Left ventricle myocardium inferior (tissue), 1 donor: ENCODE measurements around the gene ZNF786. TPM values are rescaled to one million over a fixed set of nuclear protein-coding genes. Genes with fewer than 3 reads are reported as not detected.

Experiments
- DNase-seq: peaks from one replicate; pipeline ENCODE4 v3.0.0-alpha.2; 2020
- H3K27ac ChIP-seq: fragments of 200-600 bp; replicated peaks from 2 replicates; pipeline ENCODE4 v1.8.0; 2021
- H3K27me3 ChIP-seq: fragments of 200-600 bp; 2 replicates; pipeline ENCODE4 v1.8.0; 2021; ENCODE audit warnings: low read depth
- H3K36me3 ChIP-seq: fragments of 200-600 bp; 2 replicates; pipeline ENCODE4 v1.8.0; 2021
- H3K4me1 ChIP-seq: fragments of 200-600 bp; 2 replicates; pipeline ENCODE4 v1.8.0; 2021
- H3K4me3 ChIP-seq: fragments of 200-600 bp; 2 replicates; pipeline ENCODE4 v1.8.0; 2021; ENCODE audit warnings: mild to moderate bottlenecking, moderate library complexity
- H3K9me3 ChIP-seq: fragments of 200-600 bp; replicated peaks from 2 replicates; pipeline ENCODE4 v1.8.0; 2021
- intact Hi-C: fragments of 100-400 bp; cut with micrococcal nuclease; formaldehyde crosslinking; loops from one replicate; pipeline ENCODE4 v1.11.0; 2022
- total RNA-seq: library from RNA; stranded (reverse); fragmentation: NEBNext Ultra II Directional; extraction: Animal tissue kit (Norgen Biotek cat#: 25700); gene quantifications from one replicate; pipeline ENCODE4 v1.2.1, GENCODE V29; 2021
- TF ChIP-seq, protein P1 (sequence below): fragments of 200-600 bp; IDR thresholded peaks from 2 replicates; pipeline ENCODE4 v1.8.0; 2021; ENCODE audit warnings: antibody characterized with exemption, mild to moderate bottlenecking, borderline replicate concordance
- donor health status: DM: no; HTN: yes; CAD: no; lungs with severe emphysema.

ZNF786 gene
- total RNA-seq, 1 donor from 2014 or later, result 2.4 TPM

DNA sequence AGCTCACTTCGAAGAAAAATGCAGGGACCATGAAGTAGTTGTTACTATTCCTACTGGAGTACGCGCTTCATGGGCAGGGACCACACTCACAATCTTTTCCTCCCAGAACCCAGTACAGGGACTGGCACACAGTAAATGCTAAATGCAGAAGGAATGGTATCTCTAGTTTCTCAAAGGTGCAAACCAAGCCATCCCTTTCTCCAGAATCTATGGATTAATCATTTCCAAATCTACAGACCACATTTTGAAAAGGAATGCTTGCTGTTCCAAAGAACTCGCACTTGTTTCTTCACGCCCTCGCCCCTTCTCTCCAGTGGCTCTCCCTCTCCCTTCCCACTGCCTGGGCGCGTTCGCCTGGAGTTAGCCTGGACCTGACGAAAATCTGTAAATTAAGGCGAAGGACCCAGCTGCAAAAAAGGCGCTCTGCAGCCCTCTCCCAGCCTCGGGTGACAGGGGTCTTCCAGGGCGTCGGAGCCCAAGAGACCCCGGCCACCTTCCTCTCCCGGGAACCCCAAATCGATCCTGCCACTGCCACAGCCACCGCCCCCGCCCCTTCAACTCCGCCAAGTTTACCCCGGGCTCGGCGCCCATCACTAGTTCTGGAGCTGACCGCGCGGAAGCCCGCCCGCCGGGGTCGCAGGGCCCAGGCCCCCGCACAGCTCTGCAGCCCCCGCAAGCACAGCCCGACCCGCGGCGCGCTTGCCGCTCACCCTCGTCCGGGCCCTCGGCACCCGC, 62.7 kb downstream of the ZNF786 start:
- intact Hi-C loops, result no loop called here
- H3K27me3 ChIP-seq, result no peaks in the 10 kb centered on the region
- no peak for DNase-seq

DNA sequence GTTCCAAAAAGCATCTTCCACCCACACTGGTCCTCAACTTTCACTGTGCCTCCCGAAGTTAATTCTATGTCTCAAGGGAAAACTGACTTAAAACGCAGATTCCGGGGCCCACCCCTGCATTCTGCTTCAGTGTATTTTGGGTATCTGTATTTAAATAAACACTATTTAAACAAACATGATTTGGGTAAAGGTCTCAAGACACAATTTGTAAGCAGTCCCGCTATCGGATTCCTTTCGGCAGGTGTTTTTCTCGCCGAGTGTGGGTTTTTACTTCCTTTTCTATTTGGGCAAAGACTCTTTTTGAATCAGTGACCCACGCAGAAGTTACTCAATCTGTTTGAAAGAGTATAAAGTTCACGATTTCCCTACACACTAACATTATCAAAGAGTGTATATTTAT, 63.5 kb downstream of the ZNF786 start:
- intact Hi-C loops, result no loop called here
- TF ChIP-seq, protein P1, sequence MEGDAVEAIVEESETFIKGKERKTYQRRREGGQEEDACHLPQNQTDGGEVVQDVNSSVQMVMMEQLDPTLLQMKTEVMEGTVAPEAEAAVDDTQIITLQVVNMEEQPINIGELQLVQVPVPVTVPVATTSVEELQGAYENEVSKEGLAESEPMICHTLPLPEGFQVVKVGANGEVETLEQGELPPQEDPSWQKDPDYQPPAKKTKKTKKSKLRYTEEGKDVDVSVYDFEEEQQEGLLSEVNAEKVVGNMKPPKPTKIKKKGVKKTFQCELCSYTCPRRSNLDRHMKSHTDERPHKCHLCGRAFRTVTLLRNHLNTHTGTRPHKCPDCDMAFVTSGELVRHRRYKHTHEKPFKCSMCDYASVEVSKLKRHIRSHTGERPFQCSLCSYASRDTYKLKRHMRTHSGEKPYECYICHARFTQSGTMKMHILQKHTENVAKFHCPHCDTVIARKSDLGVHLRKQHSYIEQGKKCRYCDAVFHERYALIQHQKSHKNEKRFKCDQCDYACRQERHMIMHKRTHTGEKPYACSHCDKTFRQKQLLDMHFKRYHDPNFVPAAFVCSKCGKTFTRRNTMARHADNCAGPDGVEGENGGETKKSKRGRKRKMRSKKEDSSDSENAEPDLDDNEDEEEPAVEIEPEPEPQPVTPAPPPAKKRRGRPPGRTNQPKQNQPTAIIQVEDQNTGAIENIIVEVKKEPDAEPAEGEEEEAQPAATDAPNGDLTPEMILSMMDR, result no peak
- no peaks in the 10 kb centered on the region for H3K36me3 ChIP-seq
- peak overlapping the region; percentile 94 for H3K27ac ChIP-seq
- H3K27me3 ChIP-seq, result no peaks in the 10 kb centered on the region
- H3K4me1 ChIP-seq, result peaks cover 35% of the 10 kb centered on the region
- no peaks in the 10 kb centered on the region for H3K9me3 ChIP-seq
- DNase-seq, result no peak
- H3K4me3 ChIP-seq, result peak overlapping the region; percentile 90

More for the DNA sequence above, 62.7 kb downstream of the ZNF786 start:
- TF ChIP-seq, protein P1, result no peak
- Histone ChIP-seq H3K4me3 (peak overlapping the region; percentile 90), H3K9me3 (no peaks in the 10 kb centered on the region), H3K36me3 (no peaks in the 10 kb centered on the region), H3K27ac (peak overlapping the region; percentile 94), H3K4me1 (peaks cover 35% of the 10 kb centered on the region)

DNA sequence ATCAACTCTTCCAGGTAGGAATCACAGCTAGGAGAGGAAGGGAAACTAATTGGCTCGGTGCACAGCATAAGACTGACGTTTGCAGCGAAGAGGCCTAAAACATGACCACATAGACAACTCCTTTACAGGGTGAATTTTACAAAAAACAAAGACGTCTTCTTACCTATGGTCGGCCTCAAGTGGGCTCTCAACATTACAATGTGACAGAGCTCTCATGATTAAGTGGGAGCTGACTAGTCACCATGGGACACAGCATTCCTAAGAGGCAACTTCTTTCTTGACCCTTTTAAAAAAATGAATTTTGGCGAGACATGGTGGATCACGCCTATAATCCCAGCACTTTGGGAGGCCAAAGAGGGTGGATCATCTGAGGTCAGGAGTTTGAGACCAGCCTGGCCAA, 66.9 kb downstream of the ZNF786 start:
- no peak overlapping the region for H3K4me3 ChIP-seq
- H3K27me3 ChIP-seq, result no peaks in the 10 kb centered on the region
- no peak overlapping the region for H3K27ac ChIP-seq
- H3K4me1 ChIP-seq, result peaks cover 28% of the 10 kb centered on the region
- TF ChIP-seq, protein P1, result no peak
- H3K36me3 ChIP-seq, result peaks cover 23% of the 10 kb centered on the region
- intact Hi-C loops, result no loop called here
- H3K9me3 ChIP-seq, result no peaks in the 10 kb centered on the region
- DNase-seq, result no peak

DNA sequence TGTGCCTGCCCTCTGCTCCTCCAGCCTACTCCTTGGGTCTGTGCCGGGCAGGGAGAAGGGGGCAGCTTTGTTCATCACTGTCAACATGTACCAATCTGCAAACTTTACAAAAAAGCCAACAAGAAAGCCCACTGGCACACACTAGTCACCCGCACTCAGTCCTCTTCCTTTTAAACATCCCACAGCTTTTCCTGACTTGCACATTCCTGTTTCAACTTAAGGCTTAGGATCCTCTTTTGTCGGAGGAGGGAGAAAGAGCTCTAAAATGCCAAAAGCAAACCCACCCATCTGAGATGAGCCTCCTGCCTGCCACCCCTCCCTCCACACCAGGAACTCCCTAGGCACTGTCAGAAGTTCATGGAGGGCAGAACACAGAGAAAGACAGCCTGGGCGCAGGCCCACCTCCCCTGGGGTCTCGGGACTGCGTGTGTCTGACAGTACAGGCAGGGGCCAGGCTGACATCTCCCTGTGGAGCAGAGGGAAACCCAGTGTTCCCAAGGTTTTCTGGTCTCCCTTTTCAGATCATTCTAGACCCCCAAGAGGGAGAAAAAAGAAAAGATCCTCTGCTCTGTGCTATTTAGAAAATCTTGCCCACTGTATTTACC, 67.7 kb downstream of the ZNF786 start:
- H3K9me3 ChIP-seq, result no peaks in the 10 kb centered on the region
- TF ChIP-seq, protein P1, result no peak
- H3K36me3 ChIP-seq, result peaks cover 30% of the 10 kb centered on the region
- intact Hi-C loops, result no loop called here
- no peak overlapping the region for H3K27ac ChIP-seq
- DNase-seq, result no peak
- peaks cover 24% of the 10 kb centered on the region for H3K4me1 ChIP-seq
- no peak overlapping the region for H3K4me3 ChIP-seq
- no peaks in the 10 kb centered on the region for H3K27me3 ChIP-seq

DNA sequence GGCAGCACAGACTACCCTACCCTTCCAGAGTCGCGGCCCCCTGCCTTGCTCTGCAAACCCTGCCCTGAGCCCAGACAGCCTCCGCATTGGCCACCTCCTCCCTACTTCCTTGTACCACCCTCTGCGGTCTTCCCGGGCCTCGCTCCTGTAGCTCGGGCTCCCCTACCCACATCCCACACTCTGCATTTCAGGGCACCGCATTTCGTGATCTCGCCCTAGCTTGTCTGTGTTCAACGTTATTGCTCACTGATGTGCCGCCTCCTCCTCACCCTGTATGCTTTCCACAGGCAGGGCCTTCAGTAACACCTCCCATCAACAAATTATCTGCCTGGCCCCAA, 68.8 kb downstream of the ZNF786 start:
- peaks cover 40% of the 10 kb centered on the region for H3K36me3 ChIP-seq

More for the DNA sequence above, 68.8 kb downstream of the ZNF786 start:
- TF ChIP-seq, protein P1, result no peak
- Histone ChIP-seq H3K9me3 (no peaks in the 10 kb centered on the region), H3K4me1 (peaks cover 13% of the 10 kb centered on the region), H3K27me3 (no peaks in the 10 kb centered on the region), H3K4me3 (no peak overlapping the region), H3K27ac (no peak overlapping the region)
- intact Hi-C loops, result no loop called here
- DNase-seq, result no peak
